ENCODE data around the gene RUBCN. TPM values are rescaled to one million over a fixed set of nuclear protein-coding genes. Genes with fewer than 3 reads are reported as not detected.

RUBCN gene
- total RNA-seq, 2 donors from 2014 or later = 33.1 to 33.9 TPM

DNA sequence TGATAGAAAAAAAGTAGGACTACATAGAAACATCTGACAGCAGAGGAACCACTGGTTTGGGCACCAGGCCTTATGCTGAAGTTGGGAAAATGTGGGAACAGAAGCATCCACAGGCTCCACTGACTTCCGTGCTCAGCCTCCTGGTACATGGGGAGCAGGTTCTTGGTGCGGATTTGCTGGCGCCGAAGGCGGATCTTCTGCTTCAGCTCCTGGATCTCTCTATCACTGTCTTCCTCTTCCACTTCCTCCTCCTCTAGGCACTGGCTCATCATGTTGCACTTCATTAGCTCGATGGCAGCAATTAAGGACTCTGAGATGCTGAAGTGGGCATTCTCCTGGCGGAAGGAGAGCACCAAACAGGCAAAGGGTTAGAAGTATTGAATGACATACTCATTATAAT is 42.5 kb downstream of the RUBCN start:
- ATAC-seq (replicated peaks in 1 of 2) = no peak
- no peak for DNase-seq
- peaks cover 10 to 26% of the 10 kb centered on the region in 2 donors for H3K36me3 Mint-ChIP-seq (ENCODE audit: insufficient read depth in 2 of 2)
- H3K4me1 Mint-ChIP-seq (ENCODE audit: low read depth) = peaks cover 5% of the 10 kb centered on the region
- H3K27me3 Mint-ChIP-seq (ENCODE audit: low read depth) = no peaks in the 10 kb centered on the region
- no peak overlapping the region for H3K27ac Mint-ChIP-seq
- H3K9me3 Mint-ChIP-seq = no peaks in the 10 kb centered on the region
- H3K4me3 Mint-ChIP-seq = no peak overlapping the region

DNA sequence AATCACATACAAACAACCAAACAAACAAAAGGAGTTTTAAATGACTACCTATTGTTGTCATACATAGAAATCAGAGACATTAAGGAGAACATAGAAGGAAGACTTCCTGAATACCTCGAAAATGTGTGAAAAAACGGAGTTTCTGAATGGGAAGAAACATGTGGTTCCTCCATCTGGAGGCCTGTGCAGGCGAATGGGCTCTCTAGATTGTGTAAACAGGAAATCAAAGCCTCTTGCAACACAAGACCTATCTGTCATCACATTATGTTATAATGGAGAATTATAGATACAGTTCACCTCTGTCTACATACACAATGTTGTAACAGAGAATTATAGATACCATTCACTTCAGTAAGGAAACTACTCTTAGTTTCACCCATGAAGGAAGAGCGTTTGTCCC is 44.1 kb downstream of the RUBCN start:
- Mint-ChIP-seq H3K27me3 (ENCODE audit: low read depth) (no peaks in the 10 kb centered on the region), H3K4me1 (ENCODE audit: low read depth) (no peaks in the 10 kb centered on the region)

DNA sequence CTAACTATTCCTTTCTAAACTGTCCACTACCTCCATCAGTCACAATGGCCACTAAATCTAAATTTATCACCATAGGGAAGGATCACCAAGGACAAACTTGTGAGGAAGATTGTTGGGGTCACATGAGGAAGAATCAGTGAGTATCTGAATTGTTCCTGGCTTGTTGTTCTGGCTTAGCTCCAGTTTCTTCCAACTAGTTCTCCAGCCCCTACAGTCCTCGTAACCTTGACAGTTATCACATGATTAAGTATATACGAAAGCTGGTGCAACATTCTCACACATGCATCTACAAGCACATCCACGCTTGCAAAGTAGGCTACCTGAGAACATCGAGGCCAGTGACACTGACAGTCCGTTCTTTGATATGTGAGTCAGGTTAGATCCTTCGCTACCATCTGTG is 46.0 kb downstream of the RUBCN start:
- H3K36me3 Mint-ChIP-seq (ENCODE audit: insufficient read depth in 2 of 2) = peaks cover 11 to 12% of the 10 kb centered on the region in 2 donors
- DNase-seq = no peak
- H3K9me3 Mint-ChIP-seq = no peaks in the 10 kb centered on the region

More for the DNA sequence above, 44.1 kb downstream of the RUBCN start:
- Mint-ChIP-seq H3K36me3 (ENCODE audit: insufficient read depth in 2 of 2) (peaks cover 11 to 18% of the 10 kb centered on the region in 2 donors), H3K9me3 (no peaks in the 10 kb centered on the region), H3K4me3 (no peak overlapping the region), H3K27ac (peak overlapping the region; percentile 1)
- ATAC-seq (replicated peaks in 1 of 2) (no peak), DNase-seq (no peak)

DNA sequence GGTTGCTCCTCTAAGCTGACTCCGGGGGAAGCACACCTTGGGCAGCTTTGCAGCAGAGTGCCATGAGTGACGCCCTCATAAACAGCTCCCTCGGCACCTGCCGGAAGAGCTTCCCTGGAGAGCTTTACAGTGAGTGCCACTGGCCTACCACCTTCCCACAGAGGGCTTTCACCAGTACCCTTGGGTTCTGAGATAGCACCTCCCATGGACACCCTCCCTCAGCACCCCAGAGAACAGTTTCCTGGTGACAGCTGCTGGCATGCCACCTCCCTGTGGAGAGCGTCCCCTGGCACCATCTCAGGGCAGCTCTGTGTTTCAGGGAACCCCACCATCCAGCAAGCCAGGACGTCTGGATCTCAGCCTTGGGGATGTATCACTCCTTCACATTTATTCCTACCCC is 49.1 kb downstream of the RUBCN start:
- H3K27me3 Mint-ChIP-seq (ENCODE audit: low read depth) = no peaks in the 10 kb centered on the region
- peak overlapping the region; percentile 28 for H3K27ac Mint-ChIP-seq
- H3K4me1 Mint-ChIP-seq (ENCODE audit: low read depth) = no peaks in the 10 kb centered on the region
- ATAC-seq (replicated peaks in 1 of 2) (no peak), DNase-seq (no peak)
- peaks cover 6 to 10% of the 10 kb centered on the region in 2 donors for H3K36me3 Mint-ChIP-seq (ENCODE audit: insufficient read depth in 2 of 2)
- no peak overlapping the region for H3K4me3 Mint-ChIP-seq
- H3K9me3 Mint-ChIP-seq = no peaks in the 10 kb centered on the region

More for the DNA sequence above, 46.0 kb downstream of the RUBCN start:
- Mint-ChIP-seq H3K4me1 (ENCODE audit: low read depth) (no peaks in the 10 kb centered on the region), H3K4me3 (no peak overlapping the region), H3K27me3 (ENCODE audit: low read depth) (no peaks in the 10 kb centered on the region), H3K27ac (no peak overlapping the region)
- no peak for ATAC-seq (replicated peaks in 1 of 2)

DNA sequence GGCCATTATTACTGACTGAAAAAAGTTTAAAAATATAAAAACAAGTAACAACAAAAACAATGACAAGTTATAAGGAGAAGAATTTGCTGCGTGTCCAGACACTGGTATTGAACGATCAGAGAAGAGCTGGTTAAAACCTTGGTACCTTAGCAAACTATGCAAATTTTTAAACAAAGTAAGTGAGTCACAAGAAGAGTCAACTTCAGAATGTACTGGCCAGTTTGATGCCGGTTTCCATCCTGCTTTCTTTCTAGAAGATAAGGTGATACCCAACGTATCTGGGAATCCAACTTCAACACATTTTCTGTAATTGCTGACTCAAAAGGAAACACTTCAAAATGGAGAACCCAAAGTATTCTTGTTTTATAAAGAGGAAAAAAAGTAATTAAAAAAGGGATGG is 49.8 kb downstream of the RUBCN start:
- Mint-ChIP-seq H3K36me3 (ENCODE audit: insufficient read depth in 2 of 2) (peaks cover 6 to 9% of the 10 kb centered on the region in 2 donors), H3K9me3 (no peaks in the 10 kb centered on the region), H3K27ac (peak overlapping the region; percentile 65), H3K27me3 (ENCODE audit: low read depth) (no peaks in the 10 kb centered on the region), H3K4me3 (no peak overlapping the region), H3K4me1 (ENCODE audit: low read depth) (no peaks in the 10 kb centered on the region)
- peak in 1 of 2 donors; percentile 49 for ATAC-seq (replicated peaks in 1 of 2)
- DNase-seq = no peak

GRCh38 chr3:197685546-197685945 is 51.2 kb downstream of the RUBCN start:
- ATAC-seq (replicated peaks in 1 of 2) (no peak), DNase-seq (no peak)
- H3K36me3 Mint-ChIP-seq (ENCODE audit: insufficient read depth in 2 of 2) = peaks cover 9 to 12% of the 10 kb centered on the region in 2 donors
- no peak overlapping the region for H3K4me3 Mint-ChIP-seq
- H3K27ac Mint-ChIP-seq = peak overlapping the region; percentile 17
- H3K4me1 Mint-ChIP-seq (ENCODE audit: low read depth) = no peaks in the 10 kb centered on the region
- H3K27me3 Mint-ChIP-seq (ENCODE audit: low read depth) = no peaks in the 10 kb centered on the region
- no peaks in the 10 kb centered on the region for H3K9me3 Mint-ChIP-seq

DNA sequence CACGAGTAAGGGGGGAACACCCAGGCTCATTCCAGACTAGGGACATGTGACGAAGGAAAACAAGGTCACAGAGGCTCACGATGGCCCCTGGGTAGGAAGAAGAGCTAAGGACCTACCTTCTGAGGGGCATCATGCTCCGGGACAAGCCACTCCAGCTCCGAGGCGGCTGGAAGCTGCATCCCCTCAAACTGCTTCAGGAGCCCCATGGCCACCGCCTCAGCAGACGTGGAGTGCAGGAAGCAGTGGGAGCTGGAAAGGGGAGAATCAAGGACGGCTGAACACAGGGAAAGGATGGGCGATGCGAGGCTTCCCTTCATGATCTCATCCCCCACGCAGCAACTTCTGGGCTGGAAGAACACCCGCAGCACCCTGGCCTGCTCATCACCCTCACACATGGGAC is 53.5 kb downstream of the RUBCN start:
- DNase-seq (no peak), ATAC-seq (replicated peaks in 1 of 2) (no peak)
- Mint-ChIP-seq H3K4me1 (ENCODE audit: low read depth) (no peaks in the 10 kb centered on the region), H3K27ac (no peak overlapping the region), H3K4me3 (no peak overlapping the region), H3K27me3 (ENCODE audit: low read depth) (no peaks in the 10 kb centered on the region), H3K36me3 (ENCODE audit: insufficient read depth in 2 of 2) (peaks cover 20% of the 10 kb centered on the region in 2 donors), H3K9me3 (peaks cover under 1 to 10% of the 10 kb centered on the region in 2 donors)

GRCh38 chr3:197682713-197683112 is 54.0 kb downstream of the RUBCN start:
- Mint-ChIP-seq H3K27ac (no peak overlapping the region), H3K9me3 (peaks cover 3 to 13% of the 10 kb centered on the region in 2 donors), H3K36me3 (ENCODE audit: insufficient read depth in 2 of 2) (peaks cover 23% of the 10 kb centered on the region in 2 donors)

DNA sequence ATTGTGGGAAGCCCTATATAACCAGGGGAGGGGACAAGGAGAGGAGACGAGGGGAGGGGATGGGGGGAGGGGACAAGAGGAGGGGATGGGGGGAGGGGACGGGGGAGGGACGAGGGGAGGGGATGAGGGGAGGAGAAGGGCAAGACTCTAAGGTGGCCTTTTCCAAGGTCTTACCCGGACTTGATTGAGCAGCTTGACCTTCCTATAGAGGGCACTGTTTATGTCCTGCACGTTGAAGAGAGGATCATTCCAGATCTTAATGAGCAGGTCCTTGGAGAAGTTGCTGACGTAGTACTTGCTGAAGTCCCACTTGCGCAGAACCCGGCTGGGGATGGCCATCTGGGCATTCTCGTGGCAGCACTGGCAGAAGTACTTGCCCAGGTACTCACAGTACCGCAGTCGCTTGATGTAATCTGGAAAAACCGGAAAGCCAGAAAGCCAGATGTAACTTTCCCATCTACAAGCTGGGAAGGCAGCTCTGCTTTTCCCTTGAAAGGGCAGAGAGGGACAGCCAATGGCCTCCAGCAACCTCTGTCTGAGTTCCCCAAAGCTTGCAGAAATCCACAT is 55.7 kb downstream of the RUBCN start:
- DNase-seq (no peak), ATAC-seq (replicated peaks in 1 of 2) (no peak)
- H3K9me3 Mint-ChIP-seq = peaks cover 3 to 13% of the 10 kb centered on the region in 2 donors
- H3K4me3 Mint-ChIP-seq = no peak overlapping the region
- no peaks in the 10 kb centered on the region for H3K4me1 Mint-ChIP-seq (ENCODE audit: low read depth)
- H3K36me3 Mint-ChIP-seq (ENCODE audit: insufficient read depth in 2 of 2) = peaks cover 22 to 27% of the 10 kb centered on the region in 2 donors
- H3K27me3 Mint-ChIP-seq (ENCODE audit: low read depth) = no peaks in the 10 kb centered on the region
- no peak overlapping the region for H3K27ac Mint-ChIP-seq

More at GRCh38 chr3:197682713-197683112, 54.0 kb downstream of the RUBCN start:
- no peaks in the 10 kb centered on the region for H3K27me3 Mint-ChIP-seq (ENCODE audit: low read depth)
- DNase-seq = no peak
- H3K4me1 Mint-ChIP-seq (ENCODE audit: low read depth) = no peaks in the 10 kb centered on the region
- ATAC-seq (replicated peaks in 1 of 2) = no peak
- H3K4me3 Mint-ChIP-seq = no peak overlapping the region

DNA sequence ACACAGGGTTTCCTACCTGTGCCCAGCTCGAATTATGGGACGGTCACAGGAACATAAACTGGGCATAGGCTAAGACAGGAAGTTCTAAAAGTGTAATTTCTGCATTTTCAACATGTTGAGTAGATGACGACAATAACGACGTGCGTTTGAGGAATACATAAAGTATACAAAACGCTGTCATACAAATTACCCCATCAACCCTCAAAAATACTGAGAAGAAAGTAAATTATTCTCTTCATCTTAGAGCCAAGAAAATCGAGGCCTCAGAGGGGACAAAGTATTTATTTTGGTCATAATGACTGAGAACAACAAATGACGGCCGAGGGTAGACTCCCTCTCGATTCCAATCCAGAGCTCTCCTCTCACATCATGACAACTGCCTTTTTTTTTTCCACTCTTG is 60.8 kb downstream of the RUBCN start:
- no peak overlapping the region for H3K4me3 Mint-ChIP-seq
- H3K27me3 Mint-ChIP-seq (ENCODE audit: low read depth) = no peaks in the 10 kb centered on the region
- no peak for DNase-seq
- no peaks in the 10 kb centered on the region for H3K4me1 Mint-ChIP-seq (ENCODE audit: low read depth)
- no peak for ATAC-seq (replicated peaks in 1 of 2)
- peaks cover 3 to 13% of the 10 kb centered on the region in 2 donors for H3K9me3 Mint-ChIP-seq
- no peak overlapping the region for H3K27ac Mint-ChIP-seq
- peaks cover 15 to 25% of the 10 kb centered on the region in 2 donors for H3K36me3 Mint-ChIP-seq (ENCODE audit: insufficient read depth in 2 of 2)

GRCh38 chr3:197675563-197675860 is 61.2 kb downstream of the RUBCN start:
- H3K4me1 Mint-ChIP-seq (ENCODE audit: low read depth) = no peaks in the 10 kb centered on the region
- H3K4me3 Mint-ChIP-seq = no peak overlapping the region
- H3K27me3 Mint-ChIP-seq (ENCODE audit: low read depth) = no peaks in the 10 kb centered on the region
- peaks cover 3 to 13% of the 10 kb centered on the region in 2 donors for H3K9me3 Mint-ChIP-seq
- DNase-seq = no peak
- no peak for ATAC-seq (replicated peaks in 1 of 2)
- peak overlapping the region; percentile 7 for H3K27ac Mint-ChIP-seq
- peaks cover 15 to 22% of the 10 kb centered on the region in 2 donors for H3K36me3 Mint-ChIP-seq (ENCODE audit: insufficient read depth in 2 of 2)

- H3K27ac Mint-ChIP-seq = peak overlapping the region; percentile 7
- H3K27me3 Mint-ChIP-seq (ENCODE audit: low read depth) = no peaks in the 10 kb centered on the region
Observed at GRCh38 chr3:197674741-197675562, 61.8 kb downstream of the RUBCN start.

DNA sequence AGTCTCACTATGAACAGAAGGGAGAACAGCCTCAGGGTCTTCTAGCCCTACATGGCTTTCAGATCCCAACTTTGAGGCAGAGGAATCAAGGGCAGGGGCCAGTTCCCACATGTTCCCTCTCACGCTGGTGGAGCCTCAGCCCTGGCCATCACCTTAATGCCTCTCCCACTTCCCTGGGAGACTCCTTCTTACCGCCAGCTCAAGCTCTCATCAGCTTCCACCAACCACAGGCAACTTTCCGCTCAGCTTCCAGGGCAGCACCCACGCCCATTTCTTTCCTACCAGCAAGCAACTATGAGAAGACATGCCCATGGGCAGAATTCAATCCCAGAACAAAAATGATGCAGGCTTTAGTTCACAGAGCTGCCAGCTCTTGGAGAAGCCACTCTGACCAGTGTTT is 63.5 kb downstream of the RUBCN start:
- Mint-ChIP-seq H3K27ac (peak overlapping the region; percentile 1), H3K9me3 (peaks cover 2 to 3% of the 10 kb centered on the region in 2 donors), H3K4me1 (ENCODE audit: low read depth) (no peaks in the 10 kb centered on the region), H3K27me3 (ENCODE audit: low read depth) (no peaks in the 10 kb centered on the region), H3K4me3 (no peak overlapping the region), H3K36me3 (ENCODE audit: insufficient read depth in 2 of 2) (peaks cover 3 to 12% of the 10 kb centered on the region in 2 donors)
- DNase-seq (no peak), ATAC-seq (replicated peaks in 1 of 2) (no peak)

More at GRCh38 chr3:197674741-197675562, 61.8 kb downstream of the RUBCN start:
- Mint-ChIP-seq H3K4me3 (no peak overlapping the region), H3K9me3 (peaks cover 3 to 13% of the 10 kb centered on the region in 2 donors), H3K36me3 (ENCODE audit: insufficient read depth in 2 of 2) (peaks cover 12 to 19% of the 10 kb centered on the region in 2 donors), H3K4me1 (ENCODE audit: low read depth) (no peaks in the 10 kb centered on the region)
- DNase-seq = no peak
- ATAC-seq (replicated peaks in 1 of 2) = no peak
